SK-N-MC (cell line): ENCODE data around the gene RTN4RL1.
A peak's percentile ranks its signal among the peaks of the same experiment; 100 is the strongest.

Experiments used
- EZH2 ChIP-seq: fragments of 200-600 bp; sonication (generic); IDR thresholded peaks from one replicate; pipeline ENCODE4 v1.6.1; 2017; ENCODE audit warnings: antibody characterized with exemption
- POLR2AphosphoS5 ChIP-seq: IDR thresholded peaks from 2 replicates; pipeline ENCODE4 v1.6.1; 2012; ENCODE audit warnings: mild to moderate bottlenecking, low read depth, low read length, borderline replicate concordance

- TF ChIP-seq POLR2AphosphoS5 (no peak), EZH2 (peak; percentile 56)
These were observed 26.2 kb upstream of the RTN4RL1 start for GRCh38 chr17:2051061-2051932.
